Immature natural killer cell (primary cell): Measurements from ENCODE around the gene DYNC1I1. TPM values are rescaled to one million over a fixed set of nuclear protein-coding genes. Genes with fewer than 3 reads are reported as not detected.

Experiments
- DNase-seq, 3 donors: peaks; one replicate each; pipeline ENCODE4 v3.0.0; 2022; ENCODE audit warnings: mixed read lengths in 1 of 3
- H3K27ac Mint-ChIP-seq, 6 donors: one replicate each; pipeline ENCODE4 v1.8.0; 2020; ENCODE audit warnings: mixed read lengths in 6 of 6, mild to moderate bottlenecking in 5 of 6, inconsistent platforms in 4 of 6, moderate library complexity in 3 of 6
- H3K27me3 Mint-ChIP-seq, 3 donors: one replicate each; pipeline ENCODE4 v1.8.0; 2020 to 2021; ENCODE audit warnings: low read depth in 3 of 3, mild to moderate bottlenecking in 3 of 3, mixed read lengths in 3 of 3, moderate library complexity in 3 of 3, inconsistent platforms in 1 of 3
- H3K36me3 Mint-ChIP-seq, 3 donors: one replicate each; pipeline ENCODE4 v1.8.0; 2020; ENCODE audit warnings: mixed read lengths in 3 of 3, inconsistent platforms in 2 of 3, mild to moderate bottlenecking in 2 of 3
- H3K4me1 Mint-ChIP-seq, 2 donors: one replicate each; pipeline ENCODE4 v1.8.0; 2020; ENCODE audit warnings: inconsistent platforms in 2 of 2, mild to moderate bottlenecking in 2 of 2, mixed read lengths in 2 of 2, moderate library complexity in 1 of 2
- H3K4me3 Mint-ChIP-seq, 5 donors: one replicate each; pipeline ENCODE4 v1.8.0; 2020; ENCODE audit warnings: mild to moderate bottlenecking in 5 of 5, mixed read lengths in 5 of 5, inconsistent platforms in 3 of 5, moderate library complexity in 3 of 5
- H3K9me3 Mint-ChIP-seq, 6 donors: one replicate each; pipeline ENCODE4 v1.8.0; 2020; ENCODE audit warnings: mild to moderate bottlenecking in 6 of 6, mixed read lengths in 6 of 6, inconsistent platforms in 4 of 6, moderate library complexity in 3 of 6
- polyA plus RNA-seq, 3 donors: library from polyadenylated mRNA; unstranded; fragments of 300-500 nt; fragmentation: Illumina TruSeq; gene quantifications; one replicate each; pipeline ENCODE4 v1.2.3, GENCODE V29; 2021

Gene DYNC1I1
- polyA plus RNA-seq, 3 donors from 2014 or later, result not detected

DNA sequence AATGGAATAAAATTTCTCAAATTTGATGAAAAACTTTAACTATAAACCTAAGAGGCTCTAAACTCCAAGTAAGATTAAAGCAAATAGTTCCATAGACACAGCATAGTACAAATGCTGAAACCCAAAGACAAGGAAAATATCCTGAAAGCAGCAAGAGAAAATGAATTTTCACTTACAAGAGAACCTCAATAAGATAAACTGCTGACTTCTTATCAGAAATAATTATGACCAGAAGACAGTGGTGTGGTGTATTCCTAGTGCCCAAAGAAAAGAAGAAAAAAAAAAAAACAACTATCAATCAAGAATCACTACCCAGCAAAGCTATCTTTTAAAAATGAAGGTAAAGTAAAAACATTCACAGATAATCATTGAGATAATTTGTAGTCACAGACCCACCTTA lies 106.3 kb downstream of the DYNC1I1 start:
- Mint-ChIP-seq H3K9me3 (peaks cover 0 to 3% (median 0%) of the 10 kb centered on the region in 6 donors), H3K27ac (no peak overlapping the region), H3K36me3 (no peaks in the 10 kb centered on the region), H3K27me3 (peaks cover 0 to 4% (median 2%) of the 10 kb centered on the region in 3 donors), H3K4me3 (no peak overlapping the region), H3K4me1 (no peaks in the 10 kb centered on the region)
- DNase-seq, result no peak

DNA sequence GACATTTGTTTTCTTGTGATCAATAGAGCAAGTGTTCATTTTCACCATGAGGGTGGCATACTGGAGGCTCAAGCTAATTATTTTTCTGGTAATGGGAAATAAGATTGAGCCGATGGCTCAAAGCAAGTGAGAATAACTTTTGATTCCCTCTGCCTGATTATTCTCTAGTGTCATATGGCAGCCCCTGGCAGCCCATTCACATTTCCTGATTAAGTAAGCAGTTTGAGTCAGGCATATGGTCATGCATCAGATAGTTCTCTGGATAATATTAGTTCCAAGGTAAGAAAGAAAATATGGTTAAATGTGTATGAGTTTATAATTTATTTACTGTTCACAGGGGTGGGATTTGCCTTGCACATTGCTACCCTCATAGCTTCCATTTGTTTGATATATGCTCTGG lies 109.2 kb downstream of the DYNC1I1 start:
- H3K9me3 Mint-ChIP-seq, result peaks cover 0 to 2% (median 0%) of the 10 kb centered on the region in 6 donors
- H3K4me3 Mint-ChIP-seq, result no peak overlapping the region
- DNase-seq, result no peak
- no peaks in the 10 kb centered on the region for H3K4me1 Mint-ChIP-seq
- H3K27ac Mint-ChIP-seq, result no peak overlapping the region
- H3K27me3 Mint-ChIP-seq, result peaks cover 0 to 3% (median 2%) of the 10 kb centered on the region in 3 donors
- no peaks in the 10 kb centered on the region for H3K36me3 Mint-ChIP-seq

DNA sequence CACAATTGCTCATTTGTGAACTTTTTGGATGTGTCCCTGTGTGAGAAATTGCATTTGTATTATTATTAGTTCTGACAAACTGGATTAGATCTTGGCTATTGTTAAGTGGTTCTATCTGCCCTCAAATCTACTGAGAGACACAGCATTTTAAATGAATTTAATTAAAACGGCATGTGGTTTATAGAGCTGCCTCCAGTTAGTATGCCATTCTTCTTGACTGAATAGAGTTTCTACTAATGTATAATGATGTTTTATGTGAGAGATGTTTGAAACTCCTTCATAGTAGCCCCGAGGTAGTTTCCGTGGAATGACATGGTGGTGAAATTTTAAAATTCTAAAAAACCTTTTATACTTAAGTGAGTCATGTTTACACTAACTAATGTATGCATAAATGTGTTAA lies 110.9 kb downstream of the DYNC1I1 start:
- Mint-ChIP-seq H3K36me3 (no peaks in the 10 kb centered on the region), H3K4me3 (no peak overlapping the region), H3K9me3 (peaks cover 0 to 2% (median 0%) of the 10 kb centered on the region in 6 donors), H3K27me3 (peaks cover 0 to 3% (median 2%) of the 10 kb centered on the region in 3 donors), H3K27ac (no peak overlapping the region), H3K4me1 (no peaks in the 10 kb centered on the region)
- no peak for DNase-seq

DNA sequence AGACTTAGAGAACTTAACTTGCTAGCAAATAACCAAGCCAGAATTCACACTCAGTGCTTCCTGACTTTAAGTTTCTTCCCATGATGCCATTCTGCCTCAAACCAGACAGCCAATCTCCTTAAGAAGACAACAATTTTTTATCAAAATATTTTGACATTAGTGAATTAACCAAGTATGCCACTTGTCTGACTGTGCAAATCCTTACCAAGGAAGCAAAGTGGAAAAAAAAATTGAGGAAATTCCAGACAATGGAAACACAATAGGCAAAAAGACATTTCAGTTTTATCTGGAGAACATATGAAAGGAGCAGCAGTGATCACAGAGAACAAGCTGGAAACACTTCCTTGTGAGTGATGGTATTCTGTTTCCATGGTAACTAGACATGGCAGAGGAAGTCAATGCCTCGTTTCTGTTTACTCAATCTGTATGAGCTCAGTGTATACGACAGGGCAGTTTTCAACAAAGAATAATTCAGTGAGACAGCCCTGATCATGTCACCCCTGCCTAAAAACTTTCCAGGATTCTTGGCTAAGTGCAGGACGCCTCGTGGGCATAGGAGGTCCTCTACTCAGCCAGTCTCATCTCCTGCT lies 114.2 kb downstream of the DYNC1I1 start:
- Mint-ChIP-seq H3K27ac (no peak overlapping the region), H3K4me1 (no peaks in the 10 kb centered on the region)

DNA sequence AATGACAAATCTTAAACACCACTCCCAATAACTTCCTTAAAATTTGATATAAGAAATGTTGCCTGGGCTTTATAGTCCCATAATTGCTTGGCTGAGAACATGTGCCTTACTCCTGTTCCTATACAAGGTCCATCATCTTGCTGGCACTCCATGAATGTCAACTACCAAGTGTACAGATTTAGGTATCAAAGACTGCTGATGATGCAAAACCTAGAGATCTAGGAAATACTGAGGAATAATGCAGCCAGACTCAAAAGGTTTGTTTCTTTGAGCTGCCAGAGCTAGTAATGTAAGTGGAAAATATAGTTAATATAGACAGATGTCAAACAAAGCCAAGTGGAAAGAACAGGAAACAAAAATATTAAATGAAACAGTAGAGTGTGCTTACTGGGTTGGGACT lies 121.1 kb downstream of the DYNC1I1 start:
- no peak overlapping the region for H3K27ac Mint-ChIP-seq
- H3K27me3 Mint-ChIP-seq, result peaks cover 0 to 6% (median 4%) of the 10 kb centered on the region in 3 donors
- no peak for DNase-seq
- H3K4me1 Mint-ChIP-seq, result no peaks in the 10 kb centered on the region
- no peaks in the 10 kb centered on the region for H3K36me3 Mint-ChIP-seq
- peaks cover 0 to 2% (median 0%) of the 10 kb centered on the region in 6 donors for H3K9me3 Mint-ChIP-seq
- H3K4me3 Mint-ChIP-seq, result no peak overlapping the region

More for the DNA sequence above, 114.2 kb downstream of the DYNC1I1 start:
- Mint-ChIP-seq H3K27me3 (peaks cover 0 to 5% (median 2%) of the 10 kb centered on the region in 3 donors), H3K4me3 (no peak overlapping the region), H3K36me3 (no peaks in the 10 kb centered on the region), H3K9me3 (peaks cover 0 to 2% (median 0%) of the 10 kb centered on the region in 6 donors)
- DNase-seq, result no peak

DNA sequence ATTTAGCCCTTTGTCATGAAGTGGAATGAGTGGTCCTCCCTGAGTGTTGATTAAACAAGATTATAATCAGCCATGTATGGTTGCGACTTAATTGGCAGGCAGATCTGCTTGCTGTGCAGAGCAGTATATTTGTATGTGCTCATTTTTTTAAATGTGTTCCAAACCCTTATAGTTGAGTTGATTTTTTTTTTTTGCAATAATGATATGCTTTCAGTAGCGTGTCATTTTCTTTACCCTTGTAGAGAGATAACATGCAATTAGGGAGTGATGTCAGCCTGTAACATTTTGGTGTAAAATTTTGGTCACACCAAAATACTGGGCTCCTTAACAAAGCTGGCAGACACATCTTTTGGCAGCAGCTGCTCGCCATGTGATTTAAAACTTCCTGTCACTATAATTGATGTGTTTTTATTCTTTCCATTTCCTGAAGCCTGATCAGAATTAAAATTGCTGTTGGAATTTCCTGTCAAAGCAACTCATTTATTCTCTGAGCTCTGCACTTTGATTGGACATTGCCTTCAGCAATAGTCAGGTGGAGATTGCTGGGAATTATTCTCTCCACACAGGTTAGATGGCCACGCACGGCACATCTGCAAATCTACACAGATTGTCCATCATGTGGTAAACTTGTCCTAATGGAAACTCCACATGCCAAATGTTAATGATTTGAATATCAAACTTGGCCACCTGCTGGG lies 125.3 kb downstream of the DYNC1I1 start:
- H3K36me3 Mint-ChIP-seq, result no peaks in the 10 kb centered on the region
- H3K9me3 Mint-ChIP-seq, result peaks cover 0 to 2% (median 0%) of the 10 kb centered on the region in 6 donors
- H3K4me3 Mint-ChIP-seq, result no peak overlapping the region
- DNase-seq, result no peak
- no peaks in the 10 kb centered on the region for H3K4me1 Mint-ChIP-seq
- no peak overlapping the region for H3K27ac Mint-ChIP-seq
- peaks cover 0 to 6% (median 2%) of the 10 kb centered on the region in 3 donors for H3K27me3 Mint-ChIP-seq

DNA sequence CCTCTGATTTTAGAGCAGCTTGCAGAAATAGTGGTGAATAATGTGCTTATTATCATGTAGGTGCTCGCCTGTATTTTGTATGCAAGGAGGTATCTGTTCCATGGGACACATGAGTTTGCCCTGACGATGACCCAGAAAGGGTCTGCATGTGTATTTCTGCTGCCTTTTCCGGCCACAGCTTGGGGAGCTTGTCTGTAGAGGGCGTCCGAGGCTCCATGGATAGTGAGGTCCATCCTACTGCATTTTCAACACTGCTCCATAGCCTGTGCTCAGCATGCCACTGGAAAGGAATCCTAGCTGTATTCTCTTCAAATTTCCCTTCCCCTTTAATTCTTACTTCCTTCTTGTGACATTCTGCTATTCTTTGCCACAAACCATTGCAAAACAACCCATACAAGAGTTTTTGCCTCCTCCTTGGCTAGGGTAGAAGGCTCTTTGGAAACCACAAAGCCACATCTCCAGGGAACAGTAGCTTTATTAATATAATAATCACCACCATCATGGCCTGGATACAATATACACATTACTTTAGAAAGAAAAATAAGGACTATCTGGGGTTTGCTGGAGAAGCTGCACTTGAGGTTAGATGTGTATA lies 127.7 kb downstream of the DYNC1I1 start:
- DNase-seq, result no peak
- no peaks in the 10 kb centered on the region for H3K4me1 Mint-ChIP-seq
- H3K27ac Mint-ChIP-seq, result no peak overlapping the region
- no peak overlapping the region for H3K4me3 Mint-ChIP-seq
- H3K9me3 Mint-ChIP-seq, result peaks cover 0 to under 1% (median 0%) of the 10 kb centered on the region in 6 donors
- H3K27me3 Mint-ChIP-seq, result peaks cover 0 to 6% (median 2%) of the 10 kb centered on the region in 3 donors
- H3K36me3 Mint-ChIP-seq, result no peaks in the 10 kb centered on the region

DNA sequence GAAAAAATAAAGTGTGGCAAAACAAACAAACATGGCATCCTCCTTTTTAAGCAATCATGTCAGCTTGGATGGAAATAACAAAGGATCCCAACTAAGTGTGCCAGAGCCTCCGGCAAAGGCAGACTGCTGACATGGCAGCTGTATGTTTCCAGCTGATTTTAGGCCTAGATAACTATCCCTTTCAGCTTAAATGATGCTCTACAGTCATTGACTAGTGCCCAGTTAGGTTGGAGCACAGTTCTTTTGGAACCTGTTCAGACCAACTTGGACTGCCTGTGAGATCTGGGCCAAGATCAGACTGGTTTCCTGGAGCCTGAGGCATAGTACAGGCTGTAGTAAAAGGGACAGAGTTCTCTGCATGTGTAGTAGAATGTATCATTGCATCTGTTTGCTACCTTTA lies 128.7 kb downstream of the DYNC1I1 start:
- no peak for DNase-seq
- Mint-ChIP-seq H3K4me3 (no peak overlapping the region), H3K27ac (no peak overlapping the region), H3K9me3 (no peaks in the 10 kb centered on the region), H3K27me3 (peaks cover 0 to 6% (median 0%) of the 10 kb centered on the region in 3 donors), H3K4me1 (no peaks in the 10 kb centered on the region), H3K36me3 (no peaks in the 10 kb centered on the region)

DNA sequence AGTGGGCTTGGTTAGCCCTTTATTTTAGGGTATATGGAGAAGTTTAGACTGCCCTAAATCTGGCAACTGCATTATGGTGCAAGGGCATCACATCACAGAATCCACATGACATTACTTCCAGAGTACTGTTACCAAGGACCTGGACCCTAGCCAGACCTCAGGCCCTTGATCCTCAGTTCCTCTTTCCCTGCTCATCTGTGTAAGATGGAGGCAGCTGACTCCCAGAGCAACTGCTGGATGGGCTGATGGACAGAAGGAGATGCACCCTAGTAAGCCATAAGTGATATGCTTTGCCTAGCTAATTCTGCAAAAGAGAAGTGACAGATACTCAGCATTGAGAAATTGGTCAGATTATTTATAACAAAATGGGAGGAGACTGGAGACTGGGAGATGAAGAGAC lies 131.7 kb downstream of the DYNC1I1 start:
- Mint-ChIP-seq H3K4me3 (no peak overlapping the region), H3K27ac (no peak overlapping the region), H3K27me3 (no peaks in the 10 kb centered on the region), H3K36me3 (no peaks in the 10 kb centered on the region), H3K4me1 (no peaks in the 10 kb centered on the region), H3K9me3 (no peaks in the 10 kb centered on the region)
- no peak for DNase-seq

DNA sequence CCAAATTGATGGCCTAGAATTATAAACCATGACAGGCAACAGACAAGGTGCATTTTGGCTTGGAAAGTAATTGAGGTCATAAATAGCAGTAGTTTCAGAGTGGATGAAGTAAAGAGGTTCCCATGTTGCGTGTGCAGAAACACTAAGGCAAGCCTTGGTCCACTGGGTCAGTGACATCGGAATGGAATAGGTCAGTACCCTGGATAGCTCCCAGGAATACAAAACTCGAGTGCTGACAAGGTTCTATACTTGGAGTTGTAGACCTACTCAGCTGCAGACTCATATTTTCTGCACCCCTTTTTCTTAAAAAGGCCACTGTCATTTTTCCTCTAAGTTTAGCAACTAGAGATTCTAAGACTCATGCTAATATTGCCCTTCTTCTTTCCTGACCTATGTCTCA lies 132.8 kb downstream of the DYNC1I1 start:
- H3K4me3 Mint-ChIP-seq, result no peak overlapping the region
- no peaks in the 10 kb centered on the region for H3K9me3 Mint-ChIP-seq
- no peaks in the 10 kb centered on the region for H3K4me1 Mint-ChIP-seq
- H3K27ac Mint-ChIP-seq, result no peak overlapping the region
- H3K27me3 Mint-ChIP-seq, result no peaks in the 10 kb centered on the region
- no peaks in the 10 kb centered on the region for H3K36me3 Mint-ChIP-seq
- DNase-seq, result no peak

DNA sequence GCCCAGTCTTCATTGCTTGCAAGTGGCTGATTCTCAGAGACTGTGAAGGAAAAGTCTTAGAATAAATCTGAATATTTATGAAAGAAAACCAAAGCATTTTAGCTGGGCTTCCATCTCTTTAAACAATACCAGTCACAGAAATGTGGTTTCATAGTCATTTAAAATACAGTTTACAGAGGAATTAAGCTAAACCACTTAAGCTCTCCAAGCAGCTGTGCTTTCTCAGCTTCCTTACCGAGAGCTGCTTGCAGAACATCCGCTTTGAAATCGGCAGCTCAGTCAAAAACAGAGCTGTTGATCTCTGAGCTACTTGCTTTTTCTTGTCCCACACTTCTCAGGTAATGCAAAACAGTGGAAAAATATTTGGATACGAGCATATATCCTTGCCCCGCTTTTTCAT lies 134.5 kb downstream of the DYNC1I1 start:
- DNase-seq, result no peak
- Mint-ChIP-seq H3K9me3 (no peaks in the 10 kb centered on the region), H3K4me1 (no peaks in the 10 kb centered on the region), H3K36me3 (no peaks in the 10 kb centered on the region), H3K4me3 (no peak overlapping the region), H3K27ac (no peak overlapping the region), H3K27me3 (no peaks in the 10 kb centered on the region)

DNA sequence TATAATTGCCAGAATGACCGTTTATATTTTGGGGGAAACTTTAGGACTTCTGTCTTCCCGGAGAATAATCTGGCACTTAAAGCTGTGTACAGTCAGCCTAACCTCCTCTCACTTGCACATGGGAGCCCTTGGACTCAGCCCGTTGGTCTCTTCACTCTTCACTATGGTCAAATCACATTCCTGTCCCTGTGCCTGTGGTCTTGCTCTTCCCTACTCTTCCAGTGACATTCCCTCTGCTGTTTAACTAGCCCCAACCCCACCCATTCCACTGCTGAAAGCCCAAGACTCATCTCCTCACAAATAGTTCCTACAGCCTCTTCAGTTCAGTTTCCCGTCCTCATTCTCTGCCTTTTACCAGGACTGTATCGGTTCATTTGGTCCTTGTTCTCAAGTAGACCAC lies 135.0 kb downstream of the DYNC1I1 start:
- Mint-ChIP-seq H3K27me3 (no peaks in the 10 kb centered on the region), H3K9me3 (no peaks in the 10 kb centered on the region), H3K4me1 (no peaks in the 10 kb centered on the region), H3K4me3 (no peak overlapping the region), H3K36me3 (no peaks in the 10 kb centered on the region), H3K27ac (no peak overlapping the region)
- DNase-seq, result no peak

DNA sequence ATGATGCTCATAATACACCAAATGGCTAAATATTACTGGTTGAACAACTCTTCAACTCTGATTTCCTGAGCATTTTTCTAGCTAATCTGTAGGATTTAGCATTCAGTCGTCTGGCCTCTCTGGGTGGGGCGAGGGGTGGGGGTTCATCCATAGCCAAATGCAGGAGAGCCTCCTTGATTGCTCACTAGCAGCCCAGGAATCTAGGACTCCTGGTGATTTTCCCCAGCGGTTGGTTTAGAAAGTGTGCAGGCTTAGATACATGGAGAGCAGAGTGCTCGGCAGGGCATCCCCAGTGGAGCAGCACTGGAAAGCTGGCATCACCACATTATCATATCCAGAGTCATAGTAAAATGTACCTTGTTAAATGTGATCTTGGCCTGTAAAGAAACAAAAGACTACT lies 136.1 kb downstream of the DYNC1I1 start:
- no peaks in the 10 kb centered on the region for H3K36me3 Mint-ChIP-seq
- no peak overlapping the region for H3K27ac Mint-ChIP-seq
- H3K4me3 Mint-ChIP-seq, result no peak overlapping the region
- no peaks in the 10 kb centered on the region for H3K9me3 Mint-ChIP-seq
- no peak for DNase-seq
- H3K4me1 Mint-ChIP-seq, result no peaks in the 10 kb centered on the region
- H3K27me3 Mint-ChIP-seq, result peaks cover 0 to 3% (median 0%) of the 10 kb centered on the region in 3 donors

DNA sequence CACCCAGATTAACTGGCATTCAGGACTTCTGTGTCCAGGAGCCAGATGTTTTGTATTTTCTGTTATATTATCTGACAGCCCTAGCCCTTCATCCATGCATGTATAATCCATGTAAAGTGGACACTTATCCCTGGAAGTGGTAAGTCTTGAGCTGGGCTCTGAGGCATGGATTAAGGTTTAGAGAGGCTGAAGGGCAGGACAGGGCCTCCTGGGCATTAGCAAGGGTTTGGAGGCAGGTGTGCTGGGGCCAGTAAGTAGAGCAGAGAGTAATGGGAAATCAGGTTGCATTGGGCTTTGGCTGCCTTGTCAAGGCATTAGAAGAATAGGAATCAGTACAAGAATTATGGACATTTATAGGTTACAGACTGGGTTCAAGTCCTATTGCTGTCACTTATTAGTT lies 138.0 kb downstream of the DYNC1I1 start:
- Mint-ChIP-seq H3K4me1 (no peaks in the 10 kb centered on the region), H3K9me3 (no peaks in the 10 kb centered on the region), H3K36me3 (no peaks in the 10 kb centered on the region), H3K27ac (no peak overlapping the region), H3K4me3 (no peak overlapping the region), H3K27me3 (peaks cover 0 to 9% (median 0%) of the 10 kb centered on the region in 3 donors)
- DNase-seq, result no peak
